ENCODE measurements around the gene CHSY1.
A peak's percentile ranks its signal among the peaks of the same experiment; 100 is the strongest.

The CHSY1 gene

GRCh38 chr15:101138086-101138660 is 113.7 kb downstream of the CHSY1 start:
- Histone ChIP-seq H3K79me2 (ENCODE audit: insufficient read depth, low read length) (no peaks in the 10 kb centered on the region; the same call in 1 of the 2 replicates), H3K4me2 (ENCODE audit: low read depth, low read length, poor library complexity, severe bottlenecking) (peak overlapping the region; percentile 64), H3K9ac (ENCODE audit: low read depth, low read length, poor library complexity, severe bottlenecking) (peak overlapping the region; percentile 63), H3K27me3 (ENCODE audit: insufficient read depth, low read length, poor library complexity, severe bottlenecking) (no peaks in the 10 kb centered on the region), H4K20me1 (ENCODE audit: insufficient read depth, low read length, poor library complexity, severe bottlenecking) (no peaks in the 10 kb centered on the region), H3K9me3 (ENCODE audit: insufficient read depth, low read depth, low read length) (peaks cover 3% of the 10 kb centered on the region; the same call in 1 of the 2 replicates), H3K4me3 (ENCODE audit: low read length, poor library complexity, severe bottlenecking) (peak overlapping the region; percentile 29), H3F3A (ENCODE audit: low read depth) (peaks cover 11% of the 10 kb centered on the region; the same call in 1 of the 2 replicates), H2AFZ (ENCODE audit: low read length) (no peak overlapping the region), H3K9me2 (replicated peaks; ENCODE audit: low read depth, low read length) (no peaks in the 10 kb centered on the region), H3K36me3 (ENCODE audit: insufficient read depth, low read length) (no peaks in the 10 kb centered on the region), H3K4me1 (ENCODE audit: insufficient read depth, low read length, poor library complexity, severe bottlenecking) (peaks cover 61% of the 10 kb centered on the region)
- no peak for TF ChIP-seq EZH2phosphoT487 (IDR thresholded peaks at IDR 0.05; ENCODE audit: borderline replicate concordance)
- no peak for TF ChIP-seq CTCF (conservative IDR thresholded peaks at IDR 0.05; ENCODE audit: low read length)

GRCh38 chr15:101137312-101137940 is 114.4 kb downstream of the CHSY1 start:
- Histone ChIP-seq H3K27me3 (ENCODE audit: insufficient read depth, low read length, poor library complexity, severe bottlenecking) (no peaks in the 10 kb centered on the region), H3K9me3 (ENCODE audit: insufficient read depth, low read depth, low read length) (peaks cover 3% of the 10 kb centered on the region; the same call in 1 of the 2 replicates), H3F3A (ENCODE audit: low read depth) (peaks cover 11% of the 10 kb centered on the region; the same call in 1 of the 2 replicates), H3K9ac (ENCODE audit: low read depth, low read length, poor library complexity, severe bottlenecking) (peak overlapping the region; percentile 63), H3K36me3 (ENCODE audit: insufficient read depth, low read length) (no peaks in the 10 kb centered on the region), H3K9me2 (replicated peaks; ENCODE audit: low read depth, low read length) (no peaks in the 10 kb centered on the region), H3K4me2 (ENCODE audit: low read depth, low read length, poor library complexity, severe bottlenecking) (peak overlapping the region; percentile 64), H3K79me2 (ENCODE audit: insufficient read depth, low read length) (no peaks in the 10 kb centered on the region; the same call in 1 of the 2 replicates), H3K4me1 (ENCODE audit: insufficient read depth, low read length, poor library complexity, severe bottlenecking) (peaks cover 67% of the 10 kb centered on the region), H2AFZ (ENCODE audit: low read length) (no peak overlapping the region), H4K20me1 (ENCODE audit: insufficient read depth, low read length, poor library complexity, severe bottlenecking) (no peaks in the 10 kb centered on the region), H3K4me3 (ENCODE audit: low read length, poor library complexity, severe bottlenecking) (peak overlapping the region; percentile 29)
- TF ChIP-seq EZH2phosphoT487 (IDR thresholded peaks at IDR 0.05; ENCODE audit: borderline replicate concordance): no peak
- TF ChIP-seq CTCF (conservative IDR thresholded peaks at IDR 0.05; ENCODE audit: low read length): peak; percentile 47; the same call in 1 of the 2 replicates

- Histone ChIP-seq H3K27me3 (ENCODE audit: insufficient read depth, low read length, poor library complexity, severe bottlenecking) (no peaks in the 10 kb centered on the region), H3K4me2 (ENCODE audit: low read depth, low read length, poor library complexity, severe bottlenecking) (peak overlapping the region; percentile 64), H3K4me3 (ENCODE audit: low read length, poor library complexity, severe bottlenecking) (peak overlapping the region; percentile 49), H3K9ac (ENCODE audit: low read depth, low read length, poor library complexity, severe bottlenecking) (peak overlapping the region; percentile 63), H2AFZ (ENCODE audit: low read length) (no peak overlapping the region), H3K79me2 (ENCODE audit: insufficient read depth, low read length) (no peaks in the 10 kb centered on the region; the same call in 1 of the 2 replicates), H3F3A (ENCODE audit: low read depth) (peaks cover 11% of the 10 kb centered on the region; the same call in 1 of the 2 replicates), H3K9me2 (replicated peaks; ENCODE audit: low read depth, low read length) (no peaks in the 10 kb centered on the region), H3K4me1 (ENCODE audit: insufficient read depth, low read length, poor library complexity, severe bottlenecking) (peaks cover 72% of the 10 kb centered on the region), H3K36me3 (ENCODE audit: insufficient read depth, low read length) (no peaks in the 10 kb centered on the region), H4K20me1 (ENCODE audit: insufficient read depth, low read length, poor library complexity, severe bottlenecking) (no peaks in the 10 kb centered on the region), H3K9me3 (ENCODE audit: insufficient read depth, low read depth, low read length) (peaks cover 3% of the 10 kb centered on the region; the same call in 1 of the 2 replicates)
- peak; percentile 43 for TF ChIP-seq CTCF (conservative IDR thresholded peaks at IDR 0.05; ENCODE audit: low read length)
- TF ChIP-seq EZH2phosphoT487 (IDR thresholded peaks at IDR 0.05; ENCODE audit: borderline replicate concordance): no peak
Measured at GRCh38 chr15:101136381-101137268, 115.2 kb downstream of the CHSY1 start.
